HepG2 (cell line): ENCODE measurements around the gene FIZ1. TPM values are rescaled to one million over a fixed set of nuclear protein-coding genes. Genes with fewer than 3 reads are reported as not detected.

Experiments
- AHR ChIP-seq: IDR thresholded peaks from 2 replicates; pipeline ENCODE4 v1.6.1; 2018; ENCODE audit warnings: missing genetic modification reagents, missing compliant biosample characterization
- CREB1 ChIP-seq, 2 experiments: fragments of 450-650 bp in 1 of 2; IDR thresholded peaks; 2 replicates each; pipeline ENCODE4 v1.6.1; 2016 to 2017; ENCODE audit warnings: control low read depth in 1 of 2, mild to moderate bottlenecking in 1 of 2, missing compliant biosample characterization in 1 of 2, missing genetic modification characterization in 1 of 2
- GABPA ChIP-seq, 2 experiments: IDR thresholded peaks; 2 replicates each; pipeline ENCODE4 v1.6.1; 2011 to 2016; ENCODE audit warnings: low read depth in 2 of 2, low read length in 1 of 2, missing biosample characterization in 1 of 2, missing genetic modification characterization in 1 of 2
- GATAD2A ChIP-seq: IDR thresholded peaks from 2 replicates; pipeline ENCODE4 v1.6.1; 2016
- HMGXB4 ChIP-seq, 2 experiments: sonication (generic) in 1 of 2; formaldehyde crosslinking in 1 of 2; IDR thresholded peaks; 2 replicates each; pipeline versions ENCODE4 v1.4.0 to v1.6.1; 2018 to 2020; ENCODE audit warnings: missing genetic modification reagents in 2 of 2, borderline replicate concordance in 1 of 2, low read depth in 1 of 2, mild to moderate bottlenecking in 1 of 2, missing biosample characterization in 1 of 2
- NAIF1 ChIP-seq: sonication (generic); formaldehyde crosslinking; IDR thresholded peaks from 2 replicates; pipeline ENCODE4 v1.5.0; 2020; ENCODE audit warnings: mild to moderate bottlenecking, missing genetic modification reagents, borderline replicate concordance
- NR2F1 ChIP-seq, 2 experiments: fragments of 450-650 bp in 1 of 2; formaldehyde crosslinking in 1 of 2; IDR thresholded peaks; 2 replicates each; pipeline versions ENCODE4 v1.5.0 to v1.6.1; 2016 to 2020; ENCODE audit warnings: mild to moderate bottlenecking in 1 of 2, missing compliant biosample characterization in 1 of 2, missing genetic modification reagents in 1 of 2, moderate library complexity in 1 of 2
- SAP130 ChIP-seq: IDR thresholded peaks from 2 replicates; pipeline ENCODE4 v1.6.1; 2016; ENCODE audit warnings: low read depth
- SATB2 ChIP-seq: sonication (generic); formaldehyde crosslinking; IDR thresholded peaks from 2 replicates; pipeline ENCODE4 v1.5.0; 2020; ENCODE audit warnings: missing genetic modification reagents
- SCMH1 ChIP-seq: sonication (generic); formaldehyde crosslinking; IDR thresholded peaks from 2 replicates; pipeline ENCODE4 v1.9.0; 2021; ENCODE audit warnings: missing genetic modification reagents, mild to moderate bottlenecking, borderline replicate concordance
- THAP9 ChIP-seq: sonication (generic); formaldehyde crosslinking; IDR thresholded peaks from 2 replicates; pipeline ENCODE4; 2020; ENCODE audit warnings: missing genetic modification reagents, mild to moderate bottlenecking, borderline replicate concordance
- ZBTB1 ChIP-seq: sonication (generic); formaldehyde crosslinking; IDR thresholded peaks from 2 replicates; pipeline ENCODE4 v1.4.0; 2020; ENCODE audit warnings: missing genetic modification reagents, borderline replicate concordance
- ZBTB37 ChIP-seq: sonication (generic); formaldehyde crosslinking; IDR thresholded peaks from 2 replicates; pipeline ENCODE4 v1.4.0; 2020; ENCODE audit warnings: mild to moderate bottlenecking, missing genetic modification reagents
- ZNF256 ChIP-seq: sonication (generic); formaldehyde crosslinking; conservative IDR thresholded peaks from 2 replicates; pipeline ENCODE4 v1.4.0; 2020; ENCODE audit warnings: missing genetic modification reagents
- ZNF577 ChIP-seq: sonication (generic); formaldehyde crosslinking; IDR thresholded peaks from 2 replicates; pipeline ENCODE4 v1.4.0; 2020; ENCODE audit warnings: mild to moderate bottlenecking, low read depth, missing genetic modification reagents, borderline replicate concordance
- ZNF687 ChIP-seq: sonication (generic); formaldehyde crosslinking; IDR thresholded peaks from 2 replicates; pipeline ENCODE4 v1.5.1; 2020; ENCODE audit warnings: mild to moderate bottlenecking, missing genetic modification reagents, moderate library complexity
- ZNF768 ChIP-seq: sonication (generic); formaldehyde crosslinking; IDR thresholded peaks from 2 replicates; pipeline ENCODE4 v1.4.0; 2020; ENCODE audit warnings: missing genetic modification reagents
- polyA plus RNA-seq, 8 experiments: library from polyadenylated mRNA; depleted of rRNA in 3 of 8; stranded (reverse) in 7 of 8; unstranded in 1 of 8; fragments of >200 nt; fragmentation: Illumina TruSeq in 4 of 8; extraction: Trizol in 4 of 8; gene quantifications; 2 replicates each; pipeline versions ENCODE4 v1.2.1 to v1.2.3, GENCODE V29; 2011 to 2016; ENCODE audit warnings: low read depth in 4 of 8, missing spikeins in 1 of 8, mixed read lengths in 1 of 8; ENCODE audit not compliant: insufficient read depth in 1 of 8
- total RNA-seq, 5 experiments: library from RNA; depleted of rRNA; stranded (reverse); fragments of >200 nt; fragmentation: Illumina TruSeq; extraction: Trizol; gene quantifications; 2 replicates each; pipeline ENCODE4 v1.2.3, GENCODE V29; 2016; ENCODE audit warnings: low read depth in 1 of 5

FIZ1 gene
- total and polyA plus RNA-seq, 2 of the 13 experiments (the other 11 are each of a cell fraction or from before 2014, with no cell fraction given) = 3.6 to 5.9 TPM

GRCh38 chr19:55549500-55550320, 49.6 kb downstream of the FIZ1 start (continued):
- TF ChIP-seq AHR (CRISPR knock-in tag) = peak; percentile 28; the same call in 1 of the 2 replicates
- peak; percentile 50; the same call in 1 of the 2 replicates for TF ChIP-seq ZNF768
- TF ChIP-seq NAIF1 = no peak
- TF ChIP-seq SCMH1 (CRISPR knock-in tag) = no peak
- no peak for TF ChIP-seq ZNF256 (CRISPR knock-in tag)
- TF ChIP-seq ZBTB37 (CRISPR knock-in tag) = no peak
- TF ChIP-seq ZNF577 (CRISPR knock-in tag) = no peak
- TF ChIP-seq THAP9 = peak; percentile 45; the same call in 1 of the 2 replicates
- TF ChIP-seq SAP130 (CRISPR knock-in tag) = peak; percentile 16
- peak; percentile 11; the same call in 1 of the 2 replicates for TF ChIP-seq CREB1 (IDR thresholded peaks at IDR 0.05)
- TF ChIP-seq CREB1 (CRISPR knock-in tag; IDR thresholded peaks at IDR 0.05) = no peak
- TF ChIP-seq HMGXB4 (CRISPR knock-in tag; IDR thresholded peaks at IDR 0.05; ENCODE audit: borderline replicate concordance in 1 of 2, low read depth in 1 of 2) = 0 out of 4 replicates have a peak, but pooled peaks of 1 of the 2 experiments have one; percentile 36
- TF ChIP-seq ZBTB1 (CRISPR knock-in tag) = no peak
- no peak for TF ChIP-seq GABPA (IDR thresholded peaks at IDR 0.05; ENCODE audit: low read depth, low read length)
- 0 out of 2 replicates have a peak, but pooled peaks have one; percentile 14 for TF ChIP-seq GABPA (CRISPR knock-in tag; IDR thresholded peaks at IDR 0.05; ENCODE audit: low read depth)
- peak; percentile 54; the same call in 1 of the 2 replicates for TF ChIP-seq GATAD2A (CRISPR knock-in tag)
- no peak for TF ChIP-seq SATB2 (CRISPR knock-in tag)
- TF ChIP-seq ZNF687 (CRISPR knock-in tag) = peak; percentile 73
- TF ChIP-seq NR2F1 (CRISPR knock-in tag; IDR thresholded peaks at IDR 0.05) = peak in 1 of 2 experiments; percentile 55; a peak in 3 of 4 replicates
